ENCODE measurements around the gene PADI4. TPM values are rescaled to one million over a fixed set of nuclear protein-coding genes. Genes with fewer than 3 reads are reported as not detected.

PADI4 gene
- total RNA-seq: 0.21 TPM in 1 of 2 replicates, not detected in the other

GRCh38 chr1:17307946-17308345 is at the start of gene PADI4:
PADI4 (plus strand) TSS chr1:17308197; CDS start chr1:17308223, 26 bp downstream.

GRCh38 chr1:17371896-17372295 is 63.9 kb downstream of the PADI4 start, which contains the start of gene PADI6:
PADI6 (plus strand) TSS chr1:17372196; CDS start chr1:17372246, 50 bp downstream.

Other genes with a start within 250 kb of the PADI4 start
- gene PADI2, start 188.7 kb upstream of the PADI4 start, total RNA-seq: 0.85 and 25.5 TPM in 2 replicates
- gene PADI1, start 103.1 kb upstream of the PADI4 start, total RNA-seq: 5.5 and 6.5 TPM in 2 replicates
- gene PADI3, start 59.1 kb upstream of the PADI4 start, total RNA-seq: 0.43 and 1.2 TPM in 2 replicates
- gene PADI6, start 64.0 kb downstream of the PADI4 start, total RNA-seq: not detected in 2 replicates
- gene RCC2, start 131.5 kb downstream of the PADI4 start, total RNA-seq: 123 and 158 TPM in 2 replicates
- gene ARHGEF10L, start 231.5 kb downstream of the PADI4 start, total RNA-seq: 10.2 and 15.2 TPM in 2 replicates